Measurements from ENCODE around the gene CALML5. TPM values are rescaled to one million over a fixed set of nuclear protein-coding genes. Genes with fewer than 3 reads are reported as not detected.

The CALML5 gene
- total RNA-seq, 3 donors from 2014 or later: not detected

DNA sequence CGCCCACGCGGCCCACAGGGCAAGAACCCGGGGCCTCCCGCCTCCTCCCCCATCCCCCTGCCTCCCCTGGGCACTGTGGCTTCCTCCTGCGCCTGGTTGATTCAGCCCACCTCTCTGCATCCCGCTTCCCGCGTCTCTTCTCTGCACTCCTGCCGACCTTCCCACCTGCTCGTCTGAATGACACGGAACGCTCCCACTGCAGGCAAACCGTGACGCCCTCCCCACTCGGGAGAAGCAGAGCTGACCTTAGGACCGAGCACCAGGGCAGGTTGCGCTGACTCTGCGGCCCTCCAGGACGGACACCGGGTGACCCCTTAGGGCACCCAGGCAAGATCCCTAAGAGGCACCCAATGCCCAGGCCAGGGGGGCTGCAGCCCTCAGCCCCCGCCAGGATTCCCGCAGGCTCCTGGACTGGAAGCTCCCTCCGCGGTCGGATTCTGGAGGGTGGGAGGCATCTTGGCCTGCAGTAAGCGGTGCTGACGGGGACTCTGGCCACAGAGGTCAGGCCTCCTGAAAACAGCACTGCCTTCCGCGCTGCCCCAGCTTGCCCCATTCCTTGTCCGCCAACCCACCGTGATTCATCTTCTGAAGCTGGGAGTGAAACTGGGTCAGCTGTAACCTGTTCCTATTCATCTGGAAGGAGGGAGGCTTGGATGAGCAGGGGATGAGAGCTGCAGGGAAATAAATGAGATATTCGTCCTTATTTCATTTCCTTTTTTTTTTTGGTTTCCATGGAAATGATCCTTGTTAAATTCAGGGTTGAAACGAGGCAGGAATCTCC, 26.4 kb upstream of the CALML5 start:
- no peak overlapping the region for H3K4me3 ChIP-seq
- H3K9me3 ChIP-seq: no peaks in the 10 kb centered on the region
- H3K4me1 ChIP-seq (ENCODE audit: low read depth): no peaks in the 10 kb centered on the region
- ATAC-seq (no peak), DNase-seq (peak in 1 of 3 donors; percentile 21)
- no peaks in the 10 kb centered on the region for H3K36me3 ChIP-seq (ENCODE audit: low read depth)
- intact Hi-C loops (cut with DNase I, micrococcal nuclease): no loop called here
- TF ChIP-seq, protein P1, sequence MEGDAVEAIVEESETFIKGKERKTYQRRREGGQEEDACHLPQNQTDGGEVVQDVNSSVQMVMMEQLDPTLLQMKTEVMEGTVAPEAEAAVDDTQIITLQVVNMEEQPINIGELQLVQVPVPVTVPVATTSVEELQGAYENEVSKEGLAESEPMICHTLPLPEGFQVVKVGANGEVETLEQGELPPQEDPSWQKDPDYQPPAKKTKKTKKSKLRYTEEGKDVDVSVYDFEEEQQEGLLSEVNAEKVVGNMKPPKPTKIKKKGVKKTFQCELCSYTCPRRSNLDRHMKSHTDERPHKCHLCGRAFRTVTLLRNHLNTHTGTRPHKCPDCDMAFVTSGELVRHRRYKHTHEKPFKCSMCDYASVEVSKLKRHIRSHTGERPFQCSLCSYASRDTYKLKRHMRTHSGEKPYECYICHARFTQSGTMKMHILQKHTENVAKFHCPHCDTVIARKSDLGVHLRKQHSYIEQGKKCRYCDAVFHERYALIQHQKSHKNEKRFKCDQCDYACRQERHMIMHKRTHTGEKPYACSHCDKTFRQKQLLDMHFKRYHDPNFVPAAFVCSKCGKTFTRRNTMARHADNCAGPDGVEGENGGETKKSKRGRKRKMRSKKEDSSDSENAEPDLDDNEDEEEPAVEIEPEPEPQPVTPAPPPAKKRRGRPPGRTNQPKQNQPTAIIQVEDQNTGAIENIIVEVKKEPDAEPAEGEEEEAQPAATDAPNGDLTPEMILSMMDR (IDR thresholded peaks at IDR 0.05): no peak

DNA sequence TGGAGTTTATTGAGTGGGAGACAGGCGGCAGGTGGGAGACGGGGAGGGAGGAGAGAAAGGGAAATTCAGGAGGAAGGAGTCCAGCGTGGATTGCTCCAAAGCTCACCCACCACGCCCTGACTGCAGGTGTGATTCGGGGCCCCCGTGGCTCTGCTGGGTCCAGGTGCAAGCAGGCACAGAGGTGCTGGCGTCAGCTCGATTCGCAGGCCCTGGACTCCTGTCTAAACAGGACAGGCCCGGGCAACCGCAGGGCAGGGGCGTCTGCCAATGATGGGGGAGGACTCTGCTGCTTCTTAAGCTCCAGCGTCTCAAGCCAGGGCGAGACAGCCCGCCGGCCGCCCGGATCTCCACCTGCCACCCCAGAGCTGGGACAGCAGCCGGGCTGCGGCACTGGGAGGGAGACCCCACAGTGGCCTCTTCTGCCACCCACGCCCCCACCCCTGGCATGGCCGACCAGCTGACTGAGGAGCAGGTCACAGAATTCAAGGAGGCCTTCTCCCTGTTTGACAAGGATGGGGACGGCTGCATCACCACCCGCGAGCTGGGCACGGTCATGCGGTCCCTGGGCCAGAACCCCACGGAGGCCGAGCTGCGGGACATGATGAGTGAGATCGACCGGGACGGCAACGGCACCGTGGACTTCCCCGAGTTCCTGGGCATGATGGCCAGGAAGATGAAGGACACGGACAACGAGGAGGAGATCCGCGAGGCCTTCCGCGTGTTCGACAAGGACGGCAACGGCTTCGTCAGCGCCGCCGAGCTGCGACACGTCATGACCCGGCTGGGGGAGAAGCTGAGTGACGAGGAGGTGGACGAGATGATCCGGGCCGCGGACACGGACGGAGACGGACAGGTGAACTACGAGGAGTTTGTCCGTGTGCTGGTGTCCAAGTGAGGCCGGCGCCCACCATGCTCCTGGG, 25.5 kb upstream of the CALML5 start, which contains the start of gene CALML3:
TSS of gene CALML3 (plus strand) at position 321 of the 920 bp plus-strand sequence. CDS start at position 446, 125 bp downstream.
- Histone ChIP-seq H3K36me3 (ENCODE audit: low read depth) (no peaks in the 10 kb centered on the region), H3K9me3 (no peaks in the 10 kb centered on the region), H3K4me3 (no peak within 1 kb of the TSS), H3K4me1 (ENCODE audit: low read depth) (no peaks in the 10 kb centered on the region)
- TF ChIP-seq, protein P1 (IDR thresholded peaks at IDR 0.05): no peak
- ATAC-seq: peak; percentile 69
- intact Hi-C loops (cut with DNase I, micrococcal nuclease): no loop called here
- peak in 1 of 3 donors; percentile 53 for DNase-seq

DNA sequence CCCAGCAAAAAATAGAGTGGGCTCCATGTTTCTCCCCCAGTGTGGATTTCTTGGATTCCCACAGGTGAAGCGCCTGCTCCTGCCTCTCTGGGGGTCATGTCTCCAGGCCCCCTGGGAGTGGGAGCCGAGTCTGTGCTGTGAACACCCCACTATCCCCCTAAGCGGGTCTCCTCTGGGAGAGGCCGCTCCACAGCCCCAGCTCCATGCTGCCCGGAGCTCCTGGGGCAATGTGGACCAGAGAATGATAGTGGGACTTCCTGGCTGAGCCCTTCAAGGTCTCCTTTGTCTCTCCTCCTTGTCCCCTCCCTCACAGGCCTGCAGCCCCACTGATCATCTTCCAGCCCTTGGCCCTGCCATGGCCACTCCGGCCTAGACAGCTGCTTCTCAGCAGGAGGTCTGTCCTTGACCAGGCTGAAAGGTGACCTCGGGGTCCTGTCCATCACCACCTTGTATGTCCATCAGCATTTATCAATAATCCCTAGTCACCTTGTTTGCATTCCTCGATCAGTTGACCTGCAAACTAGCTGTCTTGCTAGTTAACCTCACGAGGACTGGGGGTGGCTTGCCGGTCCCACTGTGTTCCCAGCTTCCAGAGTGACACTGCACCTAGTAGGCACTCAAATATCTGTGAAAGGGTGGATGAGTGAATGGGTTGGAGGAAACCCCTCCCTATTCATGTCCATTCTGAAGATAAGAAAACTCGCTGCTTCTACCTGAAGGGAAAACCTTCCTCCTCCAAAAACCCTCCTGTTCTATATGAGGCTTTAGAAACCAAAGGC, 24.6 kb upstream of the CALML5 start:
- Histone ChIP-seq H3K4me1 (ENCODE audit: low read depth) (no peaks in the 10 kb centered on the region), H3K9me3 (no peaks in the 10 kb centered on the region), H3K4me3 (no peak overlapping the region), H3K36me3 (ENCODE audit: low read depth) (no peaks in the 10 kb centered on the region)
- TF ChIP-seq, protein P1 (IDR thresholded peaks at IDR 0.05): no peak
- intact Hi-C loops (cut with DNase I, micrococcal nuclease): no loop called here
- peak in 1 of 3 donors; percentile 18 for DNase-seq
- no peak for ATAC-seq

DNA sequence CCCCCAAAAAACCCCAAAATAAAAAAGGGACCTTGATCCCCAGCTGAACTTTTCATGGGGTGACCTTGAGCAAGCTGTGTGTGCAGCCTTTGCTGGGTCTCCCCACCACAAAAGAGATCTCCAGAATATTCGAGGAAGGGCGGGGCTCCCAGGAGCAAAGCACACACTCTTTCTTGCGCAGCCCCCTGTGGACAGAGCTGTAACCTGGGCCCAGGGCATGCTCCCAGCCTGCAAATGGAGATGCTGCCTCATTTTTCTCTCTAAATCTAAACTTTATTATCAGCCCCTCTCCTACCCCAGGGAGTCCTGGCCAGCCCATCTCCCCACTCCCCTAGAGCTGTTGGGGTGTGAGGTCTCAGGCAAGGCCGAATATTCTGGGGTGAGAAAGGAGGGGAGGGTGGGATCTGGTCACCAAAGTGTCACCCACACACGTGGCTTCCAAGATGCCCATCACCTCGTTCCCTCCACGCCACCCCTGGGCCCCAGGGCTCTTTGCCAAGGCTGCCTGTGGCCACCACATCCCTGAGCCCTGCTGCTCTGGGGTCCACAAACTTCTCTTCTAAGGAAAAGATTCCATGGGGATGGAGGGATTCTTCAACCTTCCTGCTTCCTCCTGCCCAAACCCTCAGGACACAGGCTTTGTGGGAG, 23.7 kb upstream of the CALML5 start:
- DNase-seq (peak in 1 of 3 donors; percentile 20), ATAC-seq (no peak)
- no peaks in the 10 kb centered on the region for H3K9me3 ChIP-seq
- peaks cover 4% of the 10 kb centered on the region for H3K4me1 ChIP-seq (ENCODE audit: low read depth)
- TF ChIP-seq, protein P1 (IDR thresholded peaks at IDR 0.05): no peak
- H3K36me3 ChIP-seq (ENCODE audit: low read depth): no peaks in the 10 kb centered on the region
- intact Hi-C loops (cut with DNase I, micrococcal nuclease): no loop called here
- no peak overlapping the region for H3K4me3 ChIP-seq

DNA sequence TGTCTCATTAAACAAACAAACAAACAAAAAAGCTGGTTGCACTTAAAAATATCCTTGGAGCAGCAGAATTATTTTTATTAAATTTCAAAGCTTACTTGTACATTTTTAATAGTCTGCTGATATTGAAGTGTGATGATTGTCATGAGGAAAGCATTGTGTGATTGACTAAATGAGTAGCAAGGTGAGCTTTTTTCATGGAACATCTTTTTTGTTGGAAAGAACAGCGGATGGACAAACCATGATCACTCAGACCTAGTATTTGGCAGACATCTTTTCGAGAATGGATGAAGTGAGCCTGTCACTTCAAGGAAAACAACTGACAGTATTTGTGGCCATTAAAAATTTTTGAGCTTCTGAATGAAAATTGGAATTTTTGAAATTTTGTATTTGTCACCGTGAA, 19.7 kb upstream of the CALML5 start:
- Histone ChIP-seq H3K4me3 (no peak overlapping the region), H3K36me3 (ENCODE audit: low read depth) (no peaks in the 10 kb centered on the region), H3K9me3 (no peaks in the 10 kb centered on the region), H3K4me1 (ENCODE audit: low read depth) (peaks cover 18% of the 10 kb centered on the region)
- ATAC-seq: no peak
- no peak for DNase-seq
- intact Hi-C loops (cut with DNase I, micrococcal nuclease): no loop called here
- TF ChIP-seq, protein P1 (IDR thresholded peaks at IDR 0.05): no peak

Data from mucosa of descending colon (tissue), 3 donors.